WTC11 (cell line): ENCODE measurements around the gene TMX4.

ENCODE experiments used
- MAX ChIP-seq: sonication (generic); formaldehyde crosslinking; IDR thresholded peaks from 2 replicates; pipeline ENCODE4 v1.8.0; 2022; ENCODE audit warnings: mild to moderate bottlenecking, missing genetic modification reagents
- ZBTB21 ChIP-seq: sonication (generic); formaldehyde crosslinking; IDR thresholded peaks from 2 replicates; pipeline ENCODE4 v1.8.1; 2023; ENCODE audit warnings: mild to moderate bottlenecking, missing genetic modification reagents, borderline replicate concordance

GRCh38 chr20:7974785-7975435 is 44.7 kb downstream of the TMX4 start:
- TF ChIP-seq MAX (CRISPR knock-in tag), result no peak
- TF ChIP-seq ZBTB21, result no peak
